DMS53 (cell line): Measurements from ENCODE around the gene SSTR3.

Experiments used
- DNase-seq: peaks from one replicate; lab custom pipeline; 2025; lab: John Stamatoyannopoulos, UW

The SSTR3 gene

GRCh38 chr22:37196539-37197450 is 15.5 kb downstream of the SSTR3 start:
- DNase-seq = no peak

- no peak for DNase-seq
These were observed 16.4 kb downstream of the SSTR3 start for GRCh38 chr22:37195921-37196320.

- no peak for DNase-seq
These were observed 17.5 kb downstream of the SSTR3 start for GRCh38 chr22:37194750-37195149.

GRCh38 chr22:37193629-37194191 is 18.6 kb downstream of the SSTR3 start:
- DNase-seq = no peak

- DNase-seq = no peak
These were observed 19.5 kb downstream of the SSTR3 start for GRCh38 chr22:37192741-37193140.

- no peak for DNase-seq
These were observed 20.1 kb downstream of the SSTR3 start for GRCh38 chr22:37192204-37192603.

- DNase-seq = no peak
These were observed 22.0 kb downstream of the SSTR3 start for GRCh38 chr22:37190262-37190780.

- no peak for DNase-seq
These were observed 23.3 kb downstream of the SSTR3 start for GRCh38 chr22:37188901-37189466.

GRCh38 chr22:37187891-37188761 is 24.2 kb downstream of the SSTR3 start, which contains the start of gene C1QTNF6:
TSS of gene C1QTNF6 (minus strand) at chr22:37188247. CDS start at chr22:37188213, 34 bp downstream.
- DNase-seq = no peak

GRCh38 chr22:37187552-37187890 is 24.8 kb downstream of the SSTR3 start:
- peak; percentile 4 for DNase-seq

GRCh38 chr22:37186997-37187522 is 25.2 kb downstream of the SSTR3 start:
- no peak for DNase-seq

GRCh38 chr22:37186228-37186996 is 25.9 kb downstream of the SSTR3 start:
- peak; percentile 12 for DNase-seq

GRCh38 chr22:37185646-37186227 is 26.5 kb downstream of the SSTR3 start:
- DNase-seq = no peak

- DNase-seq = no peak
These were observed 27.3 kb downstream of the SSTR3 start for GRCh38 chr22:37184816-37185541.

GRCh38 chr22:37184380-37184755 is 27.9 kb downstream of the SSTR3 start:
- DNase-seq = no peak

GRCh38 chr22:37183432-37184379 is 28.6 kb downstream of the SSTR3 start:
- no peak for DNase-seq

- DNase-seq = no peak
These were observed 29.4 kb downstream of the SSTR3 start for GRCh38 chr22:37182949-37183245.

- no peak for DNase-seq
These were observed 30.0 kb downstream of the SSTR3 start for GRCh38 chr22:37182101-37182948.
